Neural cell (in vitro differentiated cells): Measurements from ENCODE around the gene NSUN3.

ENCODE experiments used
- CTCF ChIP-seq: fragments of 450-650 bp; IDR thresholded peaks from 2 replicates; pipeline ENCODE4 v1.5.1; 2014; ENCODE audit warnings: antibody characterized with exemption, mild to moderate bottlenecking, moderate library complexity; ENCODE audit not compliant: poor library complexity, severe bottlenecking
- EZH2 ChIP-seq: fragments of 200-600, 300-800 bp; shearing (Covaris generic), sonication (generic); IDR thresholded peaks from 2 replicates; pipeline ENCODE4 v1.6.1; 2014; ENCODE audit warnings: antibody characterized with exemption, low read length, borderline replicate concordance, mild to moderate bottlenecking; ENCODE audit not compliant: insufficient read depth, poor library complexity, severe bottlenecking
- REST ChIP-seq: IDR thresholded peaks from 2 replicates; pipeline ENCODE4 v1.6.1; 2012; ENCODE audit warnings: borderline replicate concordance

GRCh38 chr3:94050546-94050945 is 12.3 kb upstream of the NSUN3 start:
- TF ChIP-seq CTCF (no peak), REST (no peak), EZH2 (no peak)
